Umbilical cord (tissue), 2 donors: Measurements from ENCODE around the gene SLC30A1. TPM values are rescaled to one million over a fixed set of nuclear protein-coding genes. Genes with fewer than 3 reads are reported as not detected.
"Not testable (repeated sequence)": the region's sequence is repeated elsewhere in the genome, so short reads cannot be mapped to it uniquely, and the experiment has no call there.

ENCODE experiments used
- DNase-seq: peaks from one replicate; pipeline ENCODE4 v3.0.0-alpha.2; 2015; ENCODE audit warnings: low spot score
- total RNA-seq: library from RNA; depleted of rRNA; stranded (reverse); fragments of >200 nt; gene quantifications from one replicate; pipeline ENCODE4 v1.2.3, GENCODE V29; 2014; ENCODE audit warnings: low replicate concordance; ENCODE audit not compliant: insufficient read depth

SLC30A1 gene
- total RNA-seq, 1 donor from 2014 or later = 27.7 TPM

- peak; percentile 5 for DNase-seq
These were observed 29.8 kb downstream of the SLC30A1 start for GRCh38 chr1:211549092-211549711.

GRCh38 chr1:211548321-211549091, 30.5 kb downstream of the SLC30A1 start:
- DNase-seq = peak; percentile 50

GRCh38 chr1:211547710-211548109, 31.3 kb downstream of the SLC30A1 start:
- no peak for DNase-seq

- no peak for DNase-seq
These were observed 32.4 kb downstream of the SLC30A1 start for GRCh38 chr1:211546543-211546942.

- DNase-seq = no peak
These were observed 35.9 kb downstream of the SLC30A1 start for GRCh38 chr1:211543025-211543424.

- peak; percentile 44 for DNase-seq
These were observed 37.1 kb downstream of the SLC30A1 start for GRCh38 chr1:211541720-211542477.

- DNase-seq = no peak
These were observed 37.7 kb downstream of the SLC30A1 start for GRCh38 chr1:211541278-211541677.

GRCh38 chr1:211540824-211541223, 38.1 kb downstream of the SLC30A1 start:
- not testable (repeated sequence) for DNase-seq

GRCh38 chr1:211538287-211538686, 40.7 kb downstream of the SLC30A1 start:
- no peak for DNase-seq

- no peak for DNase-seq
These were observed 41.7 kb downstream of the SLC30A1 start for GRCh38 chr1:211537253-211537652.

- no peak for DNase-seq
These were observed 42.4 kb downstream of the SLC30A1 start for GRCh38 chr1:211536606-211537005.

- DNase-seq = no peak
These were observed 43.6 kb downstream of the SLC30A1 start for GRCh38 chr1:211535346-211535745.

- no peak for DNase-seq
These were observed 44.2 kb downstream of the SLC30A1 start for GRCh38 chr1:211534545-211535291.

GRCh38 chr1:211532088-211532444, 46.9 kb downstream of the SLC30A1 start:
- DNase-seq = no peak

- DNase-seq = no peak
These were observed 47.5 kb downstream of the SLC30A1 start for GRCh38 chr1:211531194-211532087.

- DNase-seq = no peak
These were observed 48.9 kb downstream of the SLC30A1 start for GRCh38 chr1:211530102-211530501.

- DNase-seq = no peak
These were observed 49.5 kb downstream of the SLC30A1 start for GRCh38 chr1:211529453-211529852.

- no peak for DNase-seq
These were observed 50.0 kb downstream of the SLC30A1 start for GRCh38 chr1:211529011-211529410.

- DNase-seq = peak; percentile 23
These were observed 51.1 kb downstream of the SLC30A1 start for GRCh38 chr1:211527888-211528287.

GRCh38 chr1:211527006-211527405, 52.0 kb downstream of the SLC30A1 start:
- DNase-seq = no peak

- DNase-seq = no peak
These were observed 52.9 kb downstream of the SLC30A1 start for GRCh38 chr1:211526101-211526500.
